ENCODE data around the gene TNIP1.

DNA sequence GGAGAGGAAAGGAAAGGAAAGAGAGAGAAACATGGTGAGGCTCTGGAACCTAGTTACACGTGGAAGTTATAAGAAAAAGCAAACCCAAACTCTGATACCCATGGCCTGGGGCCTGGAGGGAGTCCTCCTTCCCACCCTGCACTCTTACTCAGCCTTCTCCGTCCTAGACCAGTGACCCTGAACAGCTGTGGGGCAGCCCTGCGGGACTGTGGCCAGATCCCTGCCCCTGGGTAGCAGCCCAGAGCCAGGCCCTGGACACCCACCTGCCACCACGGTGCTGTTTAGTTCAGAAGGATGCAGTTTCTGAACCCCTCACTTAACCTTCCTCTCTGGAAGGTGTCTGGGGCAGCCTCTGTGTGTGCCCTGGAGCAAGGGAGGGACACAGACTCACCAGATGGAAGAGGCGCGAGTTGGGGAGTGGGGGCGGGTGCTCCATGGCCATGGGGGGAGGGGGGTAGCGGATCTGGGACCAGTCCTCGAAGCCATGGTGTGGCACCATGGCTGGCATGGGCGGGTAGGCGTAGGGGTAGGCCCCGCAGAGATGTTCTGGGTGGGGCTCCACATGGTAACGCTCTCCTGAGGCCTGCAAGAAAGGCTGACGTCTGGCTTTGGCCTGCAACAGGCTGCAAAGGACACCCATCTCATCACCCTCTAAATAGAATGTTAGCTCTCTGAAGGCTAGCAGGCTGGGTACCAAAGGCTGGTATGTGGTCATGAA lies 47.5 kb downstream of the TNIP1 start:
- TF ChIP-seq, protein P1, sequence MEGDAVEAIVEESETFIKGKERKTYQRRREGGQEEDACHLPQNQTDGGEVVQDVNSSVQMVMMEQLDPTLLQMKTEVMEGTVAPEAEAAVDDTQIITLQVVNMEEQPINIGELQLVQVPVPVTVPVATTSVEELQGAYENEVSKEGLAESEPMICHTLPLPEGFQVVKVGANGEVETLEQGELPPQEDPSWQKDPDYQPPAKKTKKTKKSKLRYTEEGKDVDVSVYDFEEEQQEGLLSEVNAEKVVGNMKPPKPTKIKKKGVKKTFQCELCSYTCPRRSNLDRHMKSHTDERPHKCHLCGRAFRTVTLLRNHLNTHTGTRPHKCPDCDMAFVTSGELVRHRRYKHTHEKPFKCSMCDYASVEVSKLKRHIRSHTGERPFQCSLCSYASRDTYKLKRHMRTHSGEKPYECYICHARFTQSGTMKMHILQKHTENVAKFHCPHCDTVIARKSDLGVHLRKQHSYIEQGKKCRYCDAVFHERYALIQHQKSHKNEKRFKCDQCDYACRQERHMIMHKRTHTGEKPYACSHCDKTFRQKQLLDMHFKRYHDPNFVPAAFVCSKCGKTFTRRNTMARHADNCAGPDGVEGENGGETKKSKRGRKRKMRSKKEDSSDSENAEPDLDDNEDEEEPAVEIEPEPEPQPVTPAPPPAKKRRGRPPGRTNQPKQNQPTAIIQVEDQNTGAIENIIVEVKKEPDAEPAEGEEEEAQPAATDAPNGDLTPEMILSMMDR (IDR thresholded peaks at IDR 0.05) = no peak
- no peak for TF ChIP-seq POLR2A (IDR thresholded peaks at IDR 0.05)
- no peak for TF ChIP-seq POLR2AphosphoS5 (IDR thresholded peaks at IDR 0.05)

Measured in stomach (tissue), 4 donors.